Hepatocyte (in vitro differentiated cells): Measurements from ENCODE around the gene COX4I2. TPM values are rescaled to one million over a fixed set of nuclear protein-coding genes. Genes with fewer than 3 reads are reported as not detected.
A peak's percentile ranks its signal among the peaks of the same experiment; 100 is the strongest.
"Not testable (repeated sequence)": the region's sequence is repeated elsewhere in the genome, so short reads cannot be mapped to it uniquely, and the experiment has no call there.

ENCODE experiments used
- DNase-seq: peaks from one replicate; pipeline ENCODE4 v3.0.0-alpha.2; 2016; ENCODE audit warnings: low spot score
- H2AFZ ChIP-seq: fragments of 200-600 bp; sonication (generic); 2 replicates; pipeline ENCODE4 v1.6.0; 2016; ENCODE audit warnings: antibody characterized with exemption, mild to moderate bottlenecking
- H3K27ac ChIP-seq: fragments of 200-600 bp; sonication (generic); 2 replicates; pipeline ENCODE4 v1.5.1; 2016; ENCODE audit warnings: mild to moderate bottlenecking
- H3K27me3 ChIP-seq: fragments of 200-600 bp; sonication (generic); 2 replicates; pipeline ENCODE4 v1.6.1; 2016
- H3K36me3 ChIP-seq: fragments of 200-600 bp; sonication (generic); replicated peaks from 2 replicates; pipeline ENCODE4 v1.5.1; 2016; ENCODE audit warnings: low read depth; ENCODE audit not compliant: insufficient read depth
- H3K4me1 ChIP-seq: fragments of 200-600 bp; sonication (generic); 2 replicates; pipeline ENCODE4 v1.5.1; 2016; ENCODE audit warnings: mild to moderate bottlenecking, moderate library complexity; ENCODE audit not compliant: insufficient read depth
- H3K4me2 ChIP-seq: fragments of 200-600 bp; sonication (generic); 2 replicates; pipeline ENCODE4 v1.6.0; 2016
- H3K4me3 ChIP-seq: fragments of 200-600 bp; sonication (generic); 2 replicates; pipeline ENCODE4 v1.5.1; 2016; ENCODE audit warnings: mild to moderate bottlenecking
- H3K79me2 ChIP-seq: fragments of 200-600 bp; sonication (generic); 2 replicates; pipeline ENCODE4 v1.6.0; 2017; ENCODE audit warnings: mild to moderate bottlenecking
- H3K9me2 ChIP-seq: fragments of 200-600 bp; sonication (generic); replicated peaks from 2 replicates; pipeline ENCODE4 v1.6.0; 2017; ENCODE audit warnings: mild to moderate bottlenecking; ENCODE audit not compliant: insufficient read depth
- H3K9me3 ChIP-seq: fragments of 200-600 bp; sonication (generic); 2 replicates; pipeline ENCODE4 v1.5.1; 2016; ENCODE audit warnings: low read depth, mild to moderate bottlenecking
- H4K20me1 ChIP-seq: fragments of 200-600 bp; sonication (generic); 2 replicates; pipeline ENCODE4 v1.6.0; 2016; ENCODE audit warnings: mild to moderate bottlenecking; ENCODE audit not compliant: insufficient read depth, poor library complexity, severe bottlenecking
- EZH2 ChIP-seq: fragments of 200-600 bp; sonication (generic); IDR thresholded peaks from 2 replicates; pipeline ENCODE4 v1.6.1; 2016; ENCODE audit warnings: antibody characterized with exemption, mild to moderate bottlenecking, borderline replicate concordance
- EZH2phosphoT487 ChIP-seq: fragments of 200-600 bp; sonication (generic); IDR thresholded peaks from one replicate; pipeline ENCODE4 v1.6.1; 2018; ENCODE audit warnings: antibody characterized with exemption, mild to moderate bottlenecking, low read depth, moderate library complexity; ENCODE audit not compliant: unreplicated experiment, severe bottlenecking
- WGBS: methylation state at CpG from one replicate; pipeline ENCODE4 v1.1.6; 2016; ENCODE audit warnings: low lambda C conversion rate; ENCODE audit errors: missing lambda C conversion rate; 5-methylcytosine and 5-hydroxymethylcytosine counted together
- polyA plus RNA-seq: library from polyadenylated mRNA; unstranded; fragments of >200 nt; fragmentation: Nextera tagmentation; extraction: Ambion mirVana; gene quantifications from 2 replicates; pipeline ENCODE4 v1.2.1, GENCODE V29; 2016
- total RNA-seq: library from RNA; depleted of rRNA; stranded (reverse); fragments of >200 nt; gene quantifications from 2 replicates; pipeline ENCODE4 v1.2.3, GENCODE V29; 2014
- TF ChIP-seq, protein P1 (sequence below): fragments of 200-600 bp; sonication (generic); IDR thresholded peaks from 2 replicates; pipeline ENCODE4 v1.5.1; 2016; ENCODE audit warnings: antibody characterized with exemption, mild to moderate bottlenecking; ENCODE audit not compliant: poor library complexity

Gene COX4I2
- total and polyA plus RNA-seq, 2 experiments from 2014 or later: 0.37 to 3.6 TPM

DNA sequence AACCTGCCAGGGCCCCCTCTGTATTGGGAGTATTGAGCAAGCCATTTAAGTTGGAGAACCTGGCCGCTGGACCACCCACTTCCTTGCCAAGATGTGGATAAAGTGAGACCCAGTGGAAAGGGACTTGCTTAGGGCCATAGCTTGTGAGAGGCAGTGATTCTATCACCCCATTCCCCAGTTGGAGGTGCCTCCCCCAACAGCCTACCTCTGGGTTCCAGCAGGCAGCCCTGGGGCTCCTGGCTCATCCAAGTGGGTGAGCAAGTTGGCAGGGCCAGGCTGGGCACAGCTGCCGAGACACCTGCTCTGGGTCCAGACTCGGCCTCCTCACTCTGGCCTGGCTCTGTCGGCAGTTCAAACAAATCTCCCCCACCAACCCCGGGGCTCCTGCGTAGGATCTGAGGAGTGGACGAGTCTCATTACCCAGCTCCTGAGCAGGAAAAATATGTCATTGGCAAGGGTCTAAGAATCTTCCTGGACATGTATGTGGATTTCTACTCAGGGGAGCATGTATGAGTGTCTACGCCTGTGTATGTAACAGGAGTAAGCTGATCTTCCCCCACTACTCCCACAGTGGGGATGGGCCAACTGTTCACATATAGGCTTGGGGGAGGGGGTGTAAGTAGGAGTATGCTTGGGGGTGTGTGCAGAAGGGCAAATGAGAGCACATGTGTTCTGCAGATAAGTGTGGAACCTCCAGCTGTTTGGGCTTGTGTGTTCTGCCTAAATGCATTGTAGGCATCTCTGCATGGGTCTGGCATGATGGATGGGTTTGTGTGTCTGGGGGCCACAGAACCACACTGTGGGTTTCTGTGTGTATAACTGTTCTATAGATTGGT lies 30.7 kb upstream of the COX4I2 start:
- Histone ChIP-seq H2AFZ (no peak overlapping the region), H3K4me3 (peak overlapping the region; percentile 42), H3K9me3 (no peaks in the 10 kb centered on the region), H3K27ac (peak overlapping the region; percentile 97), H3K9me2 (no peaks in the 10 kb centered on the region), H3K27me3 (no peaks in the 10 kb centered on the region), H3K4me1 (peaks cover 53% of the 10 kb centered on the region), H3K36me3 (no peaks in the 10 kb centered on the region), H4K20me1 (peaks cover 13% of the 10 kb centered on the region), H3K79me2 (peaks cover 22% of the 10 kb centered on the region), H3K4me2 (peak overlapping the region; percentile 76)
- TF ChIP-seq, protein P1, sequence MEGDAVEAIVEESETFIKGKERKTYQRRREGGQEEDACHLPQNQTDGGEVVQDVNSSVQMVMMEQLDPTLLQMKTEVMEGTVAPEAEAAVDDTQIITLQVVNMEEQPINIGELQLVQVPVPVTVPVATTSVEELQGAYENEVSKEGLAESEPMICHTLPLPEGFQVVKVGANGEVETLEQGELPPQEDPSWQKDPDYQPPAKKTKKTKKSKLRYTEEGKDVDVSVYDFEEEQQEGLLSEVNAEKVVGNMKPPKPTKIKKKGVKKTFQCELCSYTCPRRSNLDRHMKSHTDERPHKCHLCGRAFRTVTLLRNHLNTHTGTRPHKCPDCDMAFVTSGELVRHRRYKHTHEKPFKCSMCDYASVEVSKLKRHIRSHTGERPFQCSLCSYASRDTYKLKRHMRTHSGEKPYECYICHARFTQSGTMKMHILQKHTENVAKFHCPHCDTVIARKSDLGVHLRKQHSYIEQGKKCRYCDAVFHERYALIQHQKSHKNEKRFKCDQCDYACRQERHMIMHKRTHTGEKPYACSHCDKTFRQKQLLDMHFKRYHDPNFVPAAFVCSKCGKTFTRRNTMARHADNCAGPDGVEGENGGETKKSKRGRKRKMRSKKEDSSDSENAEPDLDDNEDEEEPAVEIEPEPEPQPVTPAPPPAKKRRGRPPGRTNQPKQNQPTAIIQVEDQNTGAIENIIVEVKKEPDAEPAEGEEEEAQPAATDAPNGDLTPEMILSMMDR: no peak
- TF ChIP-seq EZH2: no peak
- no peak for TF ChIP-seq EZH2phosphoT487
- 8% methylated on average over 8 of the region's 8 CpGs for WGBS
- DNase-seq: peak; percentile 90

DNA sequence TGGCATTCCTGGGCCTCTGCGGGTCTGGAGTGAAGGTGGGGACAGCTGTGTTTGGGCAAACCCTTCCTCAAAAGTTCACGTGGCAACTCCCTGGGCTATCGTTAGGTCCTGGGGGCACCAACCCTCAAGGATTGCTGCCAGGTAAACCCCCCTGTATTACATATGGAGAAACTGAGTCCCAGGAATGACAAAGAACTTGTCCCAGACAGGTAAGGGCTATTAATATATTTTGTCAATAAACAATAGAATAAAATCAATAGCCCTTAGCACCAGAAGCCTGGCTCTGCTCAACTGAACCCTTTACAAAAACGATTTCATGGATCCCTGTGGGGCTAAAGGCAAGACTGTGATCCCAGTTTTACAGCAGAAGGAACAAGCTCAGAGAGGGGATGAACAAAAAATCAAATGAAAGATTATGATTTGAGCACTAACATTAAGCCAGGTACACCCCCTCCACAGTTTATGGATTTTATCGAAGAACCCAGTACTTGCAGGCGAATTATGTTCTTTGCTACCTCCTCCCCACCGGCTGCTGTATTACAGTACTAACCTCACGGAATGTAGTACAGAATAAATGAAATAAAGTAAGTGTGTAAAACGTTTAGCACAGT lies 30.0 kb upstream of the COX4I2 start:
- H3K4me1 ChIP-seq: peaks cover 56% of the 10 kb centered on the region
- no peaks in the 10 kb centered on the region for H3K9me3 ChIP-seq
- no peak overlapping the region for H3K4me3 ChIP-seq
- WGBS: 28% methylated on average over 9 of the region's 9 CpGs
- H3K27me3 ChIP-seq: no peaks in the 10 kb centered on the region
- H3K4me2 ChIP-seq: peak overlapping the region; percentile 76
- H3K36me3 ChIP-seq: no peaks in the 10 kb centered on the region
- no peaks in the 10 kb centered on the region for H3K9me2 ChIP-seq
- peaks cover 22% of the 10 kb centered on the region for H3K79me2 ChIP-seq
- H4K20me1 ChIP-seq: peaks cover 13% of the 10 kb centered on the region
- H3K27ac ChIP-seq: peak overlapping the region; percentile 97
- DNase-seq: no peak
- H2AFZ ChIP-seq: no peak overlapping the region
- TF ChIP-seq, protein P1: no peak
- TF ChIP-seq EZH2phosphoT487 (no peak), EZH2 (no peak)

DNA sequence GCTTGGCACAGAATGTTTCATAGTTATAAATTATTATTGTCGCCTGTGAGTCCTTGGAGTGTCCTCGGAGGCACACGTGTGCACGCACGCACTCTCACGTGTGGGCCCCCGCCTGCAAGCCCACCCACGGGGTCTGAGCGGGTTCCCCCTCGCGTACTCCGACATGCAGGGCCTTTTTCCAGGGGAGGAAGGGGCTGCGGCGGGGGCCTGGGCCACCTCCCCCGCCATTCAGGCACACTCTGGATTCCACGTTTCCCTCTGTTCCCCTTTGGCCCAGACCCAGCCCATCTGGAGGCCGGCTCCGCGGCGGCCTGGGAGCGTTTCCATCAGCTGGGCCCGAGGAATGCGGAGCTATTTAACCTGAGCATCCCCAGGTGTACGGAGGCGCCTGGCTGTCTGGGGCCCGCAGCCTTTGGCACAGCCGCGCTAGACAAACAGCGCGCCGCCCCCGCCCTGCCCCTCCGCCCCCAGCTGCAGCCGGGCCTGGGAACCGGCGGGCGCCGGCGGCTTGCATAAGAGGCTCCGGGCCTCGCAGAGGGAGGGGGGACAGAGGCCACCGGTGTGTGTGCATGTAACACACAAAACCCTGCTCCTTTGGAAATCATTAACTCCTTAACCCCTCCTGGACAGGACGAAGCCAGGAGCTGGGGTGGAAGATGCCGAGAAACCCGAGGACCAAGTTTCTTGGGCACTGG lies 29.3 kb upstream of the COX4I2 start:
- no peak overlapping the region for H3K4me3 ChIP-seq
- H2AFZ ChIP-seq: no peak overlapping the region
- no peaks in the 10 kb centered on the region for H3K9me2 ChIP-seq
- DNase-seq: peak; percentile 100
- peaks cover 50% of the 10 kb centered on the region for H3K4me1 ChIP-seq
- H3K9me3 ChIP-seq: no peaks in the 10 kb centered on the region
- peak overlapping the region; percentile 97 for H3K27ac ChIP-seq
- WGBS: 4% methylated on average over 45 of the region's 45 CpGs
- peaks cover 22% of the 10 kb centered on the region for H3K79me2 ChIP-seq
- TF ChIP-seq EZH2: no peak
- no peak for TF ChIP-seq EZH2phosphoT487
- TF ChIP-seq, protein P1: no peak
- H3K27me3 ChIP-seq: no peaks in the 10 kb centered on the region
- H3K36me3 ChIP-seq: no peaks in the 10 kb centered on the region
- H4K20me1 ChIP-seq: peaks cover 13% of the 10 kb centered on the region
- H3K4me2 ChIP-seq: peak overlapping the region; percentile 76

DNA sequence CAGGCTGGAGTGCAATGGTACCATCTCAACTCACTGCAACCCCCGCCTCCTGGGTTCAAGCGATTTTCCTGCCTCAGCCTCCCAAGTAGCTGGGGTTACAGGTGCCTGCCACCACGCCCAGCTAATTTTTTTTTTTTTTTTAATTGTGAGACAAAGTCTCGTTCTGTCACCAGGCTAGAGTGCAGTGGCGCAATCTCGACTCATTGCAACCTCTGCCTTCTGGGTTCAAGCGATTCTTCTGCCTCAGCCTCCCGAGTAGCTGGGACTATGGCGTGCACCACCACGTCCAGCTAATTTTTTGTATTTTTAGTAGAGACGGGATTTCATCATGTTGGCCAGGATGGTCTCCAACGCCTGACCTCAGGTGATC lies 25.5 kb upstream of the COX4I2 start:
- Histone ChIP-seq H3K27ac (peak overlapping the region; percentile 97), H3K4me1 (peaks cover 45% of the 10 kb centered on the region), H3K4me2 (peak overlapping the region; percentile 36)
- H4K20me1 ChIP-seq, H3K9me3 ChIP-seq, H3K79me2 ChIP-seq, DNase-seq, H2AFZ ChIP-seq, H3K4me3 ChIP-seq, H3K36me3 ChIP-seq, H3K9me2 ChIP-seq, H3K27me3 ChIP-seq: not testable (repeated sequence)
- WGBS: 87% methylated on average over 12 of the region's 12 CpGs
